Colonic mucosa (tissue), 4 donors: ENCODE measurements around the gene SLA2. TPM values are rescaled to one million over a fixed set of nuclear protein-coding genes. Genes with fewer than 3 reads are reported as not detected.
A peak's percentile ranks its signal among the peaks of the same experiment; 100 is the strongest.

Experiments used
- DNase-seq: peaks from one replicate; pipeline ENCODE4 v3.0.0-alpha.2; 2020
- H3K27ac ChIP-seq: fragments of 200-600 bp; one replicate; pipeline ENCODE4 v1.8.0; 2021
- H3K27me3 ChIP-seq: fragments of 200-600 bp; one replicate; pipeline ENCODE4 v1.8.0; 2021
- H3K36me3 ChIP-seq: fragments of 200-600 bp; one replicate; pipeline ENCODE4 v1.8.0; 2021
- H3K4me1 ChIP-seq: fragments of 200-600 bp; one replicate; pipeline ENCODE4 v1.8.0; 2021; ENCODE audit warnings: mild to moderate bottlenecking
- H3K4me3 ChIP-seq: fragments of 200-600 bp; one replicate; pipeline ENCODE4 v1.8.0; 2021
- H3K9ac ChIP-seq, 2 donors: one replicate each; pipeline ENCODE4 v1.7.0; 2013; ENCODE audit warnings: control low read depth in 2 of 2, low read depth in 2 of 2, low read length in 2 of 2
- H3K9me3 ChIP-seq: fragments of 200-600 bp; one replicate; pipeline ENCODE4 v1.8.0; 2021
- CTCF ChIP-seq: fragments of 200-600 bp; IDR thresholded peaks from one replicate; pipeline ENCODE4 v1.8.0; 2022; ENCODE audit warnings: antibody characterized with exemption, mild to moderate bottlenecking
- intact Hi-C: fragments of 100-400 bp; cut with DNase I; formaldehyde crosslinking; loops from one replicate; pipeline ENCODE4 v1.14.1; 2022
- total RNA-seq, 2 donors: library from RNA; stranded (reverse); fragmentation: NEBNext Ultra II Directional in 1 of 2; extraction: Animal tissue kit (Norgen Biotek cat#: 25700) in 1 of 2; gene quantifications; one replicate each; pipeline ENCODE4 v1.2.1, GENCODE V29; 2021
- donor health status: healthy.
- donor health status: DM: no; HTN: no; CAD: no.
- donor health status: DM: no; HTN: no; CAD: no.

SLA2 gene
- total RNA-seq, 2 donors from 2014 or later = 0.58 to 0.59 TPM

DNA sequence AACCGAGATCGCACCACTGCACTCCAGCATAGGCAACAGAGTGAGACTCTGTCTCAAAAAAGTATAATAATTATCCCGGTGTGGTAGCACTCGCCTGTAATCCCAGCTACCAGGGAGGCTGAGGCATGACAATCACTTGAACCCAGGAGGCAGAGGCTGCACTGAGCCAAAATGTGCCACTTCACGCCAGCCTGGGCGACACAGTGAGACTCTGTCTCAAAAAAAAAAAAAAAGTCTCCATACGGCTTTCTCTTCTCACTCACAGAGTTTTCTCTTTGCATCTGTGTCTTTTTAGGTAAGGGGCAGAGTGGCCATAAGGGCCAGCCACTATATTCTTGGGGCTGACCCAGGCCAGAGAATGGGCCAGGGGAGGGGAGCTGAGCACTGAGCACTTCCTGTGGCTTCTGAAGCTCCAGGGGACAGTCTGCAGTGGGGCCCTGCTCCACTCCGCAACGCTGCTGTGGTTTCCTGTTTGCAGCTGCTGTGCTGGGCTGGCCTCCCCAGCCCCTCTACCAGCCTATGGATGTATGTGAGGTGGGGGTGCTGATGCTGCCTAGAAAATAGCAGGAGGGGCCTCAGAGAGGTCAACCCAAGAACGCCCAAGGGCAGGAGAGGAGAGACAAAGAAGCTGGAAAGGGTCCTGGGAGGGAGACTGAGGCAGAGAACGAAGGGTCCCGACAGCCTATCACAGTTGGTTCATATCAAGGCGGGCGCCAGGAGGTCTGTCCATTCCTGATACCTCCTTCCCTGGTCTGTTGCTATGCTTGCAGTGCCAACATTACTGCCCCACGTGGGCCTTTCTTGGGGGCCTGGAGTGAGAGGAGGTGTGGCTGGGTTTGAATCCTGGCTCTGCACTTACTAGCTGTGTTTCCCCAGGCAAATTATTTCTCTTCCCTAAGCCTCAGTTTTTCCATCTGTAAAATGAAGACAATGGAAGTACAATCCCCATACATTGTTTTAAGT lies 16.0 kb downstream of the SLA2 start:
- Histone ChIP-seq H3K9ac (no peak overlapping the region), H3K4me1 (no peaks in the 10 kb centered on the region), H3K27me3 (no peaks in the 10 kb centered on the region), H3K4me3 (no peak overlapping the region), H3K27ac (no peak overlapping the region), H3K9me3 (no peaks in the 10 kb centered on the region), H3K36me3 (no peaks in the 10 kb centered on the region)
- intact Hi-C loops = no loop called here
- TF ChIP-seq CTCF = no peak
- DNase-seq = no peak

GRCh38 chr20:36628076-36628475 lies 17.9 kb downstream of the SLA2 start:
- intact Hi-C loops = no loop called here
- no peak for DNase-seq

GRCh38 chr20:36624944-36625324 lies 21.1 kb downstream of the SLA2 start:
- H3K27me3 ChIP-seq = no peaks in the 10 kb centered on the region
- DNase-seq = no peak
- H3K9me3 ChIP-seq = no peaks in the 10 kb centered on the region
- intact Hi-C loops = no loop called here
- no peaks in the 10 kb centered on the region for H3K36me3 ChIP-seq
- no peaks in the 10 kb centered on the region for H3K4me1 ChIP-seq
- no peak for TF ChIP-seq CTCF
- H3K27ac ChIP-seq = no peak overlapping the region
- no peak overlapping the region for H3K9ac ChIP-seq
- no peak overlapping the region for H3K4me3 ChIP-seq

More at GRCh38 chr20:36628076-36628475, 17.9 kb downstream of the SLA2 start:
- Histone ChIP-seq H3K9me3 (no peaks in the 10 kb centered on the region), H3K36me3 (no peaks in the 10 kb centered on the region), H3K9ac (no peak overlapping the region), H3K4me3 (no peak overlapping the region), H3K27ac (no peak overlapping the region), H3K4me1 (no peaks in the 10 kb centered on the region), H3K27me3 (no peaks in the 10 kb centered on the region)
- no peak for TF ChIP-seq CTCF

DNA sequence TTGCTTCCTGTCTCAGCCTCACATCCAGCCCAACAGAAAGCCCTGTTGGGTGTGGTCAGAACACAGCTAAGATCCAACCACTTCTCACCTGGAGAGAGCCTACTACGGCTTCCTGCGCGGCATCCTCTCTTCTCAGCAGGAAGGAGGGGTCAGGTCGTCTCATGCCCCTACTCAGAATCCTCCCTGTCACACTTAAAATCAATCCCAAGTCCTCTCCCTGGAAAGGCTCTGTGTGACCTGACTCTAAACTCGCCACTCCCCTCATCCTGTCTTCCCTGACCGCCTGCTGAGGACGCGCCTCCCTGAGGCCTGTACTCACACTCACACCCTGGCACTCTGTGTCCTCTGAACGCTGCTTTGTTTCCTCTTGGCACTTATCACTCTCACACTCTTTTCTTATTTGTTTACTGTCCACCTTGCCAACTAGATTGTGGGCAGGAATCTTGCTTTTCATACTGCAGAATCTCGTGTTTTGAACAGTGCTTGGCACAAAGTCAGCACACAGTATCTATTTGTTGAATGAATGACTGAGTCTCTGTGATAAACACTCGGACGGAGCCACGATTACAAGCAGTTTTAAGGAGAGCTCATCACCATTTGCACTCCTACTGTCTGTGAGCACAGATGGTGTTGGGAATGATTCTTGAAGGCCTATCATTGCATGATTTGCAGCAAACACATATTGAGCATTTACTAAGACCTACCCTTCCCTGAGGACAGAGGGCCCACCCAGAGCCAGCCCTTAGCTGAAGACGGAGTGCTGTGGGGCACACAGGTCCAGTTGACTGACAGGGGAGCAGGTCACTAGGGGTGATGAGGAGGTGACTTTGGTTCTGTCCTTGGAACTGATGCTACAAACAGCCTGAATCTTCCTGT lies 21.7 kb downstream of the SLA2 start:
- no peak for TF ChIP-seq CTCF
- H3K27ac ChIP-seq = peak overlapping the region; percentile 52

GRCh38 chr20:36623444-36623843 lies 22.6 kb downstream of the SLA2 start:
- Histone ChIP-seq H3K9ac (no peak overlapping the region), H3K27me3 (no peaks in the 10 kb centered on the region), H3K9me3 (no peaks in the 10 kb centered on the region), H3K4me1 (no peaks in the 10 kb centered on the region), H3K4me3 (no peak overlapping the region), H3K27ac (no peak overlapping the region), H3K36me3 (no peaks in the 10 kb centered on the region)
- no peak for TF ChIP-seq CTCF
- no peak for DNase-seq
- intact Hi-C loops = no loop called here

More for the DNA sequence above, 21.7 kb downstream of the SLA2 start:
- intact Hi-C loops = no loop called here
- no peaks in the 10 kb centered on the region for H3K9me3 ChIP-seq
- H3K27me3 ChIP-seq = no peaks in the 10 kb centered on the region
- no peak overlapping the region for H3K9ac ChIP-seq
- peak; percentile 65 for DNase-seq
- no peaks in the 10 kb centered on the region for H3K36me3 ChIP-seq
- H3K4me3 ChIP-seq = no peak overlapping the region
- no peaks in the 10 kb centered on the region for H3K4me1 ChIP-seq
